ENCODE measurements around the gene NPHP4.
"Not testable (repeated sequence)": the region's sequence is repeated elsewhere in the genome, so short reads cannot be mapped to it uniquely, and the experiment has no call there.

NPHP4 gene

GRCh38 chr1:6027591-6027990, 35.4 kb upstream of the NPHP4 start:
- H3K27ac ChIP-seq: no peak overlapping the region
- no peaks in the 10 kb centered on the region for H3K36me3 ChIP-seq (ENCODE audit: insufficient read depth, low read length)
- no peak for TF ChIP-seq FOXP2 (optimal IDR thresholded peaks at IDR 0.05; ENCODE audit: control extremely low read depth, extremely low read length, insufficient read depth)
- no peak for TF ChIP-seq POLR2AphosphoS5 (IDR thresholded peaks at IDR 0.05; ENCODE audit: borderline replicate concordance, low read depth, low read length)
- no peak for TF ChIP-seq EZH2 (IDR thresholded peaks at IDR 0.05)
- no peak overlapping the region for H3K4me3 ChIP-seq
- no peak for DNase-seq (ENCODE audit: low read depth, low spot score)
- no peaks in the 10 kb centered on the region for H3K9me3 ChIP-seq (ENCODE audit: low read depth, low read length)
- no peak overlapping the region for H3K9ac ChIP-seq (ENCODE audit: insufficient read length)

DNA sequence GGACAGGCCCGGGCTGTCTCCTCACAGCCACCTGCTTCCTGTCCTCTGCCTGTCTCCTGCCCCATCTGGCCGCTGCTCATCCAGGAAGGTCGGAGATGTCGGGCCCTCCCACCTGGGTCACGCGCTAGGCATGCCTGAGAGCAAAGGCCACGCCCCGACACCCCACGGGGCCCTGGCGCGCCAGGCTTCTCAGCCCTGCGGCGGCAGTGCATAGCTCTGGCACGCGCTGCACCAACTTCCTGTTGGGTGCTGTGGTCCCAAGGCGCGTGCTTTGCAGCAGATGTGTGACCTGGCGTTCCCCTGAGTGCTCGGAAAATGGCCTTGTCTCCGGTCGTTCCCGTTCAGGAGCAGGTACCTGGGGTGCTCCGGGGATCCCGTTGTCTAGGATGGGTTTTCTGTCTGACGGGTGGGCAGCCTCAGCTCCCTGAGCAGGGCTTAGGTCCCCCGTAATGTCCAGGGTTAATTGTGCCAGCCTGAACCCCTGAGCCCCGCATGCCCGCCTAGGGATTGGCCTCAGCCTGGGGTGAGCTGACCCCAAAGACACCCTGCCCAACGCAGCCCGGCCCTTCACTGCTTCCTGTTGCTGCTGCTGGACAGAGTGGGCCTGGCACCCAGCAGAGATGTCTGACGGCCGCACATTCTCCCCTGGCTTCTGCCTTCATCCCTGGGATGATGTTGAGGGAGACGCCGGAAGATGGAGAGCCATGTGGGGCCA, 34.0 kb upstream of the NPHP4 start:
- peak; percentile 78 for TF ChIP-seq POLR2AphosphoS5 (IDR thresholded peaks at IDR 0.05; ENCODE audit: borderline replicate concordance, low read depth, low read length)
- peak; percentile 85 for TF ChIP-seq FOXP2 (optimal IDR thresholded peaks at IDR 0.05; ENCODE audit: control extremely low read depth, extremely low read length, insufficient read depth)
- TF ChIP-seq EZH2 (IDR thresholded peaks at IDR 0.05): no peak
- H3K9me3 ChIP-seq (ENCODE audit: low read depth, low read length): no peaks in the 10 kb centered on the region
- DNase-seq (ENCODE audit: low read depth, low spot score): no peak
- no peak overlapping the region for H3K27ac ChIP-seq
- H3K9ac ChIP-seq (ENCODE audit: insufficient read length): no peak overlapping the region
- H3K4me3 ChIP-seq: peak overlapping the region; percentile 61
- H3K36me3 ChIP-seq (ENCODE audit: insufficient read depth, low read length): no peaks in the 10 kb centered on the region

DNA sequence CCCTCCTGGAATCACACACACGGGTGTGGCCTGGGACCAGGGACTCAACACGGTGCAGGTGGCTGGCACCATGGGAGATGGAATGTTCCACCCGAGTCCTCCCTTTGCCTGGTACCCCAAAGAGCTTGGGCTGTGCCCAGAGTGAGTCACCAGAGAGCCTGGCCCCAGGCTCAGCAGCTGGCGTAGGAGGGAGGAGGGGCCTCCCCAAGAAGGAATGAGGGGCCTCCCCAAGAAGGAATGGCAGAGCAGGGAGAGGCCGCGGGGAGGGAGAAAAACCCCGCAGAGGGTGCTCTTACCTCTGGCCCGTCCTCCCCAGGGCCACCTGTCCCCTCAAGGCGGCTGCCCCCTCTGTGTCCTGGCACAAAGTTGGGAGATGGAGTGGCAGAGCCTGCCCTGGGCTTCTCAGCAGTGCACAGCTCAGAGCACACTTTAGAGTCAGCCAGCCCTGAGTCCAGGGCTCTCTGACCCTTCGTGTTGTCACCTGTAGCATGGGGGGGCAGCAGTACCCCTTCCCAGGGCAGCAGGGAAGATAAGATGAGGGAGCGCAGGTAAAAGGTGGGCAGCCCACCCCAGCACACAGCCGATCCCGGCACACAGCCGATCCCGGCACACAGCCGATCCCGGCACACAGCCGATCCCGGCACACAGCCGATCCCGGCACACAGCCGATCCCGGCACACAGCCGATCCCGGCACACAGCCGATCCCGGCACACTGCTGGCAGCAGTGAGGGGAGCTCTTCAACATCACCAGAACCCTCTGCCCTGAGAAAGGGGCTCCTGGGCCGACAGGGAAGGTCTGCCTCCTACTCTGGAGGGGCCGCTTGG, 33.3 kb upstream of the NPHP4 start:
- Histone ChIP-seq H3K9me3 (ENCODE audit: low read depth, low read length) (no peaks in the 10 kb centered on the region), H3K27ac (no peak overlapping the region), H3K4me3 (peak overlapping the region; percentile 61), H3K36me3 (ENCODE audit: insufficient read depth, low read length) (no peaks in the 10 kb centered on the region), H3K9ac (ENCODE audit: insufficient read length) (no peak overlapping the region)
- DNase-seq (ENCODE audit: low read depth, low spot score): no peak
- TF ChIP-seq POLR2AphosphoS5 (IDR thresholded peaks at IDR 0.05; ENCODE audit: borderline replicate concordance, low read depth, low read length): no peak
- no peak for TF ChIP-seq EZH2 (IDR thresholded peaks at IDR 0.05)
- TF ChIP-seq FOXP2 (optimal IDR thresholded peaks at IDR 0.05; ENCODE audit: control extremely low read depth, extremely low read length, insufficient read depth): no peak

DNA sequence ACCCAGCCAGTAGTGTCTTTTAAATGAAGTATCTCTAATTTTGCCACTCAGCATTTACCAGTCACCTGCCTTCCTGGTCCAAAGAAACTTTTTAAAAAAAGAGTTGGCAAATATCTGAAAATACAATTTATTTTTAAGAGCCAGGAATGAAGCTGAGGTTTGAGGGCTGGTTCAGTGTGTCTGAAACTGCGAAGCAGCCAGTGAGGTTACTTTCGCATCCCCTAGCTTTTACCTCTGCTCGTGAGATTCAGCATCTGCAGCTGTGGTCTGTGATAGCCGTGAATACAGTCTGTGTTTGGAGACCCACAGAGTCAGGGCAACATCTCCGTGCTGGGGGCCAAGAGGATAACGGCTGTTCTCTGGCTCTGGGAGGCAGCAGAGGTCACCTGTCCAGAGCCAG, 32.2 kb upstream of the NPHP4 start:
- H3K27ac ChIP-seq: no peak overlapping the region
- no peak for DNase-seq (ENCODE audit: low read depth, low spot score)
- no peak for TF ChIP-seq EZH2 (IDR thresholded peaks at IDR 0.05)
- TF ChIP-seq FOXP2 (optimal IDR thresholded peaks at IDR 0.05; ENCODE audit: control extremely low read depth, extremely low read length, insufficient read depth): no peak
- TF ChIP-seq POLR2AphosphoS5 (IDR thresholded peaks at IDR 0.05; ENCODE audit: borderline replicate concordance, low read depth, low read length): no peak

GRCh38 chr1:6023346-6023745, 31.1 kb upstream of the NPHP4 start:
- Histone ChIP-seq H3K27ac (no peak overlapping the region), H3K9ac (ENCODE audit: insufficient read length) (no peak overlapping the region), H3K4me3 (no peak overlapping the region), H3K36me3 (ENCODE audit: insufficient read depth, low read length) (no peaks in the 10 kb centered on the region), H3K9me3 (ENCODE audit: low read depth, low read length) (no peaks in the 10 kb centered on the region)
- DNase-seq (ENCODE audit: low read depth, low spot score): no peak
- TF ChIP-seq EZH2 (IDR thresholded peaks at IDR 0.05) (no peak), FOXP2 (optimal IDR thresholded peaks at IDR 0.05; ENCODE audit: control extremely low read depth, extremely low read length, insufficient read depth) (no peak), POLR2AphosphoS5 (IDR thresholded peaks at IDR 0.05; ENCODE audit: borderline replicate concordance, low read depth, low read length) (no peak)

More for the DNA sequence above, 32.2 kb upstream of the NPHP4 start:
- Histone ChIP-seq H3K9me3 (ENCODE audit: low read depth, low read length) (no peaks in the 10 kb centered on the region), H3K4me3 (no peak overlapping the region), H3K9ac (ENCODE audit: insufficient read length) (no peak overlapping the region), H3K36me3 (ENCODE audit: insufficient read depth, low read length) (no peaks in the 10 kb centered on the region)

- H3K36me3 ChIP-seq (ENCODE audit: insufficient read depth, low read length): no peaks in the 10 kb centered on the region
- DNase-seq (ENCODE audit: low read depth, low spot score): no peak
- H3K9ac ChIP-seq (ENCODE audit: insufficient read length): no peak overlapping the region
- H3K27ac ChIP-seq: no peak overlapping the region
- H3K4me3 ChIP-seq: no peak overlapping the region
- TF ChIP-seq FOXP2 (optimal IDR thresholded peaks at IDR 0.05; ENCODE audit: control extremely low read depth, extremely low read length, insufficient read depth): no peak
- no peak for TF ChIP-seq POLR2AphosphoS5 (IDR thresholded peaks at IDR 0.05; ENCODE audit: borderline replicate concordance, low read depth, low read length)
- TF ChIP-seq EZH2 (IDR thresholded peaks at IDR 0.05): no peak
- no peaks in the 10 kb centered on the region for H3K9me3 ChIP-seq (ENCODE audit: low read depth, low read length)
Measured at GRCh38 chr1:6022193-6022592, 30.0 kb upstream of the NPHP4 start.

GRCh38 chr1:6019166-6019845, 27.1 kb upstream of the NPHP4 start:
- no peaks in the 10 kb centered on the region for H3K36me3 ChIP-seq (ENCODE audit: insufficient read depth, low read length)

GRCh38 chr1:6017654-6018053, 25.4 kb upstream of the NPHP4 start:
- DNase-seq (ENCODE audit: low read depth, low spot score); H3K9me3 ChIP-seq (ENCODE audit: low read depth, low read length); H3K4me3 ChIP-seq; H3K9ac ChIP-seq (ENCODE audit: insufficient read length); H3K27ac ChIP-seq; H3K36me3 ChIP-seq (ENCODE audit: insufficient read depth, low read length): not testable (repeated sequence)

More at GRCh38 chr1:6019166-6019845, 27.1 kb upstream of the NPHP4 start:
- TF ChIP-seq EZH2 (IDR thresholded peaks at IDR 0.05): no peak
- TF ChIP-seq POLR2AphosphoS5 (IDR thresholded peaks at IDR 0.05; ENCODE audit: borderline replicate concordance, low read depth, low read length): no peak
- no peak for TF ChIP-seq FOXP2 (optimal IDR thresholded peaks at IDR 0.05; ENCODE audit: control extremely low read depth, extremely low read length, insufficient read depth)
- H3K9me3 ChIP-seq (ENCODE audit: low read depth, low read length): no peaks in the 10 kb centered on the region
- H3K9ac ChIP-seq (ENCODE audit: insufficient read length): no peak overlapping the region
- H3K27ac ChIP-seq: no peak overlapping the region
- H3K4me3 ChIP-seq: no peak overlapping the region
- DNase-seq (ENCODE audit: low read depth, low spot score): no peak

Measured in SK-N-MC (cell line).